Stimulated activated CD4-positive, alpha-beta T cell treated with anti-CD3 and anti-CD28 coated beads, Interleukin-15, amount 100 ng/mL, for 1 hour (primary cell): Measurements from ENCODE around the gene NFIC.
"Not testable (repeated sequence)": the region's sequence is repeated elsewhere in the genome, so short reads cannot be mapped to it uniquely, and the experiment has no call there.

Experiments
- DNase-seq, 2 donors: peaks; one replicate each; pipeline ENCODE4 v3.0.0-alpha.2; 2020; ENCODE audit warnings: low read depth in 1 of 2, low spot score in 1 of 2

NFIC gene

DNA sequence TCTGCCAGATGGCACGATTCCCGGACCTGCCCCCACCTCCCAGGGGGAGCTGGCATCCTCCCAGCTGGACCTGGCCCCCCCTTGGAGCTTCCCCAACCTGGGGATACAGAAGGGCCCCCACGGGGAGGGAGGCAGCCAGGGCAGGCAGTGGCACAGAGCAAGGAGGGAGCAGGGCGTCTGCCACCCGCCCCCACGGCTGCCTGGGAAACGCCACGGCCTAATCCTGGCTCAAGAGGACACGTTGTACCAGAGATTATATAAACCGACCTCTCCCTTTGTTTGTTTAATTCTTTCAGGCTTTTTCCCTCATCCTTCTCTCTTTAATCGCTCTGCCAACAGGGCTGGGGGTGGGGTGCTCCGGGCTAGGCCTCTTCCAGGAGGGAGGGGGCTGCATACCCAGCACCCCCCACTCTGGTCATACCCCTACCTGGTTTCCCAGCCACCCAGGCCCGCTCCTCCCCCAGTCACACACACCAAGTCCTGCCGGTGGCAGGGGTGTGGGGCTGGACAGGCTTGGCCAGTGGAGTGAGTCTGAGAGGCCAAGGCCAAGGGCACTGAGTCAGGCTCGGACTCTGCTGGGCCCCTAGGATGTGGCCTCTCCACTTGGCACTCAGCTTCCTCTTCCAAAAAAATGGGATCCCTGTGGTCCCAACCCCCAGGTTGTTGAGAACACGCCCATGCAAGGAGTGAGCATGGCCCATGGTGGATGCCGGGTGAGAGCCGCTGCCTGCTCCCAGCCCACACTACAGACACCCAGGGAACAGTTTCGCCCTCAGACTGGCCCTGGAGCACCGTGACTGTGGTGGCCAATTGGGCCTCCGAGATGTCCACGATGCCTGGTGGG is 29.5 kb upstream of the NFIC start:
- no peak for DNase-seq

DNA sequence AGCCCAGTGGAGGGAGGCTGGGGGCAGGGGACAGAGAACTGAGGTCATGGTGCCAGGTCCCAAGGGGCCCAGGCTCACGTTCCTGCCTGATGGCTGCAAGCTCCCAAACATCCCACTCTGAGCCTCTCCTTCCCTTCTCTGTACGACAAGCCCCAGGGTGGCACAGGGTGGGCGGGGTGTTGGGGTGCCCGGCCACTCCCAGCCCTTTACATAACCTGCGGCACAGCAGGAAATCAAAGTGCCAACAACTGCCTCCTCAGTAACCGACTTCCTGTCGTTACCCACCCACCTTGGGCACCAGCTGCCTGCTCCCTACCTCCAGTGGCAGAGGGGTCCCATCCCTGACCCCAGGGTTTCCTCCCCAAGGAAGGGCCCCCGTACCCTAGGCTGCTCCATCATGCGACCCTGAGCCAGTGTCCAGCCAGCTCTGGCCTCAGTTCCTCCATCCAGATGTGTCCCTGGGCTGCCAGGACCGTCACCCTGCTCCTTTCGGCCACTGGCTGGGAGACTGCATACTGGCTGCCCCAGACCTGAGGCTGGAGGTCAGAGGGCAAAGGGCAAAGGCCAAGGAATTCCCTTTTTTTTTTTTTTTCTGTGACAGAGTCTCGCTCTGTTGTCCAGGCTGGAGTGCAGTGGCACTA is 27.7 kb upstream of the NFIC start:
- peak in 1 of 2 donors; percentile 40 for DNase-seq

DNA sequence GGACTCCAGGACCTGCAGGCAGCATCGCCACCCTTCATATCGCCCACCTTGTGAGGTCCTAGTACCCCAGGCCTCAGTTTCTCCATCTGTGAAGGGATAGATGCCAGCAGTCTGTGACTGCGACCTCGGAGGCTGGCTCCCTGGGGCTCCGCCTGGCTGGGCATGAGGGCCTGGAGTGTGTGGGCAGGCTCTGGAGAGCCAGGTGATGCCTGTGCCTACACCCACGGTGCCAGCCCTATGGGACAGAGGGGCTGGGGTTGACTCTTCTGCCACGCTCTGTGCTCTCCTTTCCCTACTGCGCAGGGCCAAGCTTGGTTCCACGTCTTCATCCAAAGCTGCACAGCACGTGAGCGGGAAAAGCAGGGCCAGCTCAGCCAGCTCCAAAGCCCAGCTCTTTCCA is 26.0 kb upstream of the NFIC start:
- DNase-seq: no peak

DNA sequence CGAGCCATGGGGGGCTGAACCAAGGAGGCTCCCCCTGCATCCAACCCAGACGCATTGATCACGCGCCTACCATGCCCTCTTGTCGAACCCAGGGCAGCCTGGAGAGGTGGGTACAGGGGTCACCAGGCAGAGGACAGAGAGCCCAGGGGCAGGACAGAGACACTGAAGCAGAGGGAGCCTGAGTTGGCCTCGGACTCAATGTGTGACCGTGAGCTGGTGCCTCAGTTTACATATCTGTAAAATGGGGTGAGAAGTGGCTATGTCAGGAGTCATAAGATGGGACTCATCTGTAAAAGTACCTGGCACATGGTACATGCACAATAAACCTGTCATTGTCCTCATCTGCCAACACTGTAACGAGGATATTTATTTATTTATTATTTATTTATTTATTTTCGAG is 24.1 kb upstream of the NFIC start:
- no peak for DNase-seq

DNA sequence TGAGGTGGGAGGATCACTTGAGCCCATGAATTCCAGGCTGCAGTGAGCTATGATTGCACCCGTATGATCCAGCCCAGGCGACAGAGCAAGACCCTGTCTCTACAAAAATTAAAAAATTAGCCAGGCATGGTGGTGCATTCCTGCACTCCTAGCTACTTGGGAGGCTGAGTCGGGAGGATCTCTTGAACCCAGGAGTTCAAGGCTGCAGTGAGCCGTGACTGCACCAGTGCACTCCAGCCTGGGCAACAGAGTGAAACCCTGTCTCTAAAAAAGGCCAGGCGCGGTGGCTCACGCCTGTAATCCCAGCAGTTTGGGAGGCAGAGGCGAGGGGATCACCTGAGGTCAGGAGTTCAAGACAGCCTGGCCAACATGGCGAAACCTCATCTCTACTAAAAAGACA is 23.4 kb upstream of the NFIC start:
- not testable (repeated sequence) for DNase-seq

DNA sequence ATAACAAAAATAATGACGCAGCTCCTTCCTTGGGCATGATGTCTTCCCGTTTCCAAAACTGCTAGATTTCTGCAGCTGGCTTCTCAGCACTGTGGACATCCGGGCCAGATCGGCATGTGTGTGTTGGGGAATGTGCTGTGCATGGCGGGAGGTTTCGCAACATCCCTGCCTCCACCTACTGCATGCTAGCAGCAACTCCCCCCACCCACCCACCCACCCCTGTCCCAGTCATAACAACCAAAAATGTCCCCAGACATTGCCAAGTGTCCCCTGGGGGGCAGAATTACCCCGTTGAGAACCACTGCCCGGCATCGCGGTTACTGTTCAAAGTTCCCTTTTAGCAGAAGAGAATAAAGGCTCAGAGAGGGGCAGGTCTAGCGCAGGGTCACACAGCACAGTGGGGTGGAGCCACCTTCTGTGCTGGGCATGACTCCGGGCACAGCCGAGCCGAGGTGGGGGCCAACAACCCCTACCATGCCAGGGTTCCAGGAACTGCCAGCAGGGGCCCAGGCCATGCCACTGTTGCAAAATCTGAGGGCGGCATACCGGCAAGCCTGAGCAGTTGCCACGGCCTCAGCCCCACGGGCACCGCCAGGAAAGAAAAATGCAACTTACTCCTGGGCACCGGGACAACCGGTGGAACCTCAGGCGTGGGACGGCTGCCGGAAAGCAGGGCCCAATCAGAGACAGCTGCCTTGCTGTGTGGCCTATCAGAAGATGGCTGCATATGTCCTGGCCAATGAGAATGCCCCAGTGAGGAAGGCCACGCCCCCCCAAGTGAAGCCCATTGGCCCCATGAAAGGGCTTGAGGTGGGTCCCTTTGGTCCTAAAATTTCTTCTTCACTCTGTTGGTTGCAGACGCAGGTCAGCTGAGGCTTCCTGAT is 22.5 kb upstream of the NFIC start:
- DNase-seq: peak in 1 of 2 donors; percentile 17

DNA sequence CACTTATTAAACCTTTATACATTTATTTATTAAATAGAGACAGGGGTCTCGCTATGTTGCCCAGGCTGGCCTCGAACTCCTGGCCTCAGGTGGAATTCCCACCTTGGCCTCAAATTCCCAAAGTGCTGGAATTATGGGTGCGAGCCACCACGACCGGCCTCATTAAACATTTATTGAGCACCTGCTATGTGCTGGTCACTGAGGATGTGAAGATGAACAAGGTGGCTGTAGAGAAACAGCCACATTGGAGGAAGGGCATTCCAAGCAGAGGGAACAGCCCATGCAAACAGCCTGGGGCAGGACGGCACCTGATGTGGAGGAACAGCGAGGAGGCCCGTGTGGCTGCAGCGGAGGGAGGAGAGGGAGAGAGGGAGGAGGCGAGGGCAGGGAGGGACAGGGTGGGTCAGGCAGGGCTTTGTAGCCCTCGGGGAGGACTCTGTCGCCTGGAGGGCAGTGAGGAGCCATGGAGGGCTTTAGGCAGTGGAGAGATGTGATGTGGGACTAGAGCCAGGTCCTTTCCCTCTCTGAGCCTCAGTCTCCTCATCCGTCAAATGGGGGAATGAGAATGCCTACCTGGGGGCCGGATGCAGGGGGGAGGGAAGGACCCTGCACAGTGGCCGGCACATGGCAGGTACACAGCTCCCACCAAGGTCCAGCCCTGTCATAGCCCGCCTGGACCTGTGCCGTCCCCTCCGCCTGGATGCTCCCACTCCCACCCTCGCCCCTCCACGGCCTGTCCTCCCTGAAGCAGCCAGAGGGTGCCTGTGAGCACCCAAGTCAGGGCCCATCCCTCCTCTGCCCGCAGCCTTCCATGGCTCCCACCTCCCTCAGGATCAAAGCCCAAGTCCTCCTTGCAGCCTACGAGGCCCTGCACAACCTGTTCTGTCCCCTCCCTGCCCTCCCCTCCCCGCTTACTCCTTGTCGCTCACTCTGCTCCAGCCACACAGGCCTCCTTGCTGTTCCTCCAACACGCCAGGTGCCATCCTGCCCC is 21.5 kb upstream of the NFIC start:
- no peak for DNase-seq

DNA sequence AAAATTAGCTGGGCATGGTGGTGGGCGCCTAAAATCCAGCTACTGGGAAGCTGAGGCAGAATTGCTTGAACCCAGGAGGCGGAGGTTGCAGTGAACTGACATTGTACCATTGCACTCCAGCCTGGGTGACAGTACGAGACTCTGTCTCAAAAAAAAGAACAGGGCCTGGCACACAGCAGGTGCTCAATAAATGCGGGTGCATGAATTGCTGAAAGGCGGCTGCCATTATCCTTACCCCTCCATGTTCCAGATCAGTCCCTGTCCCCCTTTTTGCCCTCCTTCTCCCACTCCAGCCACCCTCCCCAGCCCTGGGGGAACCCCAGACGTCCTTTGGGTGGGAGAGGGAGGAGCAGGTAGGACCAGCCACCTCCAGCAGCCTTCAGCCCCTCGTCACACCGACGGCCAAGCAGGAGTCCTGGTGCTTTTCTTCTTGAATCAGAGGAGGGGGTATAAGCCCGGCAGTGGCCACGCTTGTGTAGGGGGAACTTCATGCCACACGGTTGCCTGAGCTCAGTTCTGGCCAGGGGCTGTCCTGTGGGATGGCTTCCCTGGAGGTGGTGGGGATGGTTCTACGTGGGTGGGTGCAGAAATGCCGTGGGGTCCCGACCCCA is 20.4 kb upstream of the NFIC start:
- no peak for DNase-seq

DNA sequence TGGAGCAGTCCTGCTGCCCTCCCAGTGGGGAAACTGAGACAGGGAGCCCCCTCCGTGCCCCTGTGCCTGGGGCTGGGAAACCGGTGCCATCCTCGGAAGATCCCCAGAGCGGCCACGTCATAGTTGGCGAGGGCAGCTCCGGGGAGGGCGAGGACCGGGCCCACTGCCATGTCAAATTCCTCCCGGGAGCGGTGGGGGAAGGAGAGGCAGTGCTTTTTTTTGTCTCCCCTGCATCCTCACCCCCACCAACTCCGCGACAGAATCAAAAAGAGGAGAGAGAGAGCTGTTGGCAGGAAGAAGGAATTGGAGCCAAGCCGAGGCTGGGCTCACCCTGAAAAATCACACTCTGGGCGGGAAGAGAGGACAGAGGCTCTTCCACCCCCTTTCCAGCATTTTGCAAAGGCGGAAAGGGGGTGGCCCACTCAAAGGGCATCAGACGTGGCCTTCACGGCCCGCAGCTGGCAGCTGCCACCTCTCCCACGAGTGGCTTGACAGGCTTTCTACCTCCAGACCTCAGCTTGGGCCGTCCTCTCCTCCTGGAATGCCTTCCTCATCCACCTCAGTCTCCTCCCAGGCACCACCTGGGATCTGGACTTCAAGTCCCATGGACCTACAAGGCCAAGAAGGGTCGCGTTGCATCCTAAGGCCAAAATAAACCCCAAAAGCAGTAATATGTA is 19.6 kb upstream of the NFIC start:
- no peak for DNase-seq

DNA sequence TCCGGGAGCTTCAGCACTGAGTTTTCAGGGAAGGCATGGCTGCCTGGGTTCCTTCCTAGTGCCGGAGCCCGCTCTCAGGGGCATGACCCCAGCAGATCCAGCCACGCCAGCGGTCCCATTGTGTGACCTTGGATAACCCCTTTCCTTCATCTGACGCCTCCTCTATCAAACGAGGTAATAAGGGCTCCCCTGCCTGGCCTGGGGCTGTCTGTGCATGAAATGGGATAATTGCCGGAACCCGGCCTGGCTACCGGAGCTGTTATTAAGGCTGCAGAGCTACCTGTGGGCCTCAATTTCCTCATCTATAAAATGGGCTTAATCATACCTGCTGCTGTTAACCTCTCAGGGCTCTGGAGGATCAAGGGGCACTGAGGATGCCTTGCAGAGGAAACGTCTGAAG is 18.3 kb upstream of the NFIC start:
- no peak for DNase-seq

DNA sequence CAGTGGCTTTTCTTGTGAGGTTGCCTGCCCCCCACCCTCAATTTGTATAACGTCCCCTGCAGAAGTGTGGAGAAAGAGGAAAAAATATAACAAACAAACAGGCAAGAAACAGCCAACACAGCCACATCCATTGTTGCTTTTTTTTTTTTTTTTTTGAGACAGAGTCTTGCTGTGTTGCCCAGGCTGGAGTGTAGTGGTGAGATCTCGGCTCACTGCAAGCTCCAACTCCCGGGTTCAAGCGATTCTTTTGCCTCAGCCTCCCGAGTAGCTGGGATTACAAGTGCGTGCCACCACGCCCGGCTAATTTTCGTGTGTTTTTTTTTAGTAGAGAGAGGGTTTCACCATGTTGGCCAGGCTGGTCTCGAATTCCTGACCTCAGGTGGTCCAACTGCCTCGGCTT is 17.9 kb upstream of the NFIC start:
- DNase-seq: not testable (repeated sequence)

DNA sequence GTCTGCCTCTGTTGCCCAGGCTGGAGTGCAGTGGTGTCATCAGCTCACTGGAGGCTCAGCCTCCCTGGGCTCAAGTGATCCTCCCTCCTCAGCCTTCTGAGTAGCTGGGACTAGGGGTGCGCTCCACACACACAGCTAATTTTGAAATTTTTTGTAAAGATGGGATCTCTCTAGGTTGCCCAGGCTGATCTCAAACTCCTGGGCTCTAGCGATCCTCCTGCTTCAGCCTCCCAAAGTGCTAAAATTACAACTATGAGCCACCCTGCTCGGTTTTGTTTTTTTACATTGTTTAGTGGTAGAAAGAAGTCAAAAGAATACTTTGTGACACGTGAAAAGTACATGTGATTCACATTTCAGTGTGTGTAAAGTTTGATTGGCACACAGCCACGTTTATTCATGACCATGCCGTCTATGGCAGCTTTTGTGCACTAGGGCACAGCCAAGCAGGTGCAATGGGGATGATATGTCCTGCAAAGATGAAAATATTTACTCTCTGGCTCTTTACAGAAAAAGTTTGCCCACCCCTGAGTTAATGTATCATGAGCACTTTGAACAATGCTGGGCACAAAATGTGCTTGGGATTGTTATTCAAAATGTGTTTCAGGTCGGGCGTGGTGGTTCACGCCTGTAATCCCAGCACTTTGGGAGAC is 16.2 kb upstream of the NFIC start:
- DNase-seq: no peak

DNA sequence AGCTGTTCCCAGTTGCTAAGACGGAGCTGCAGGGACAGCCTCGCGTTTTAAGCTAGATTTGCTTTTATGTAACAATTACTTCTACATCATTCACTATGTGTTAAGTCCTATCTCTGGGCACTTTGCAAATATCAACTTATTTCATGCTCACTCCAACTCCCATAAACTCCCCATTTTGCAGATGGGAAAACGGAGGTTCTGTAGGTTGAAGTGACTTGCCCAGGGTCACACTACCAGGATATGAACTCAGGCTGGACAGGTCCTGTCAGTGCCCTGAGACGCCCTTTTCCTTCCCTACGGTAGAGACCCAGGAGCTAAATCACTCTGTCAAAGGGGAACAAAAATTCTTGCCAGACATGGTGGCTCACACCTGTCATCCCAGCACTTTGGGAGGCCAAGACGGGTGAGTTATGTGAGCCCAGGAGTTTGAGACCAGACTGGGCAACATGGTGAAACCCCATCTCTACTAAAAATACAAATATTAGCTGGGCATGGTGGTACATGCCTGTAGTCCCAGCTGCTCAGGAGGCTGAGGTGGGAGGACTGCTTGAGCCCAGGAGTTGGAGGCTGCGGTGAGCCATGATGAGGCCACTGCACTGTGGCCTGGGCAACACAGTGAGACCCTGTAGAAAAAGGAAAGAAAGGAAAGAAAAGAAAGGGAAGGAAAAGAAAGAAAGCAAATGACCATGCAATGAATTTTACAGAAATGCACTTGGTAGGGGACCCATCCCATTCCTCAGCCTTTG is 14.5 kb upstream of the NFIC start:
- DNase-seq: no peak

DNA sequence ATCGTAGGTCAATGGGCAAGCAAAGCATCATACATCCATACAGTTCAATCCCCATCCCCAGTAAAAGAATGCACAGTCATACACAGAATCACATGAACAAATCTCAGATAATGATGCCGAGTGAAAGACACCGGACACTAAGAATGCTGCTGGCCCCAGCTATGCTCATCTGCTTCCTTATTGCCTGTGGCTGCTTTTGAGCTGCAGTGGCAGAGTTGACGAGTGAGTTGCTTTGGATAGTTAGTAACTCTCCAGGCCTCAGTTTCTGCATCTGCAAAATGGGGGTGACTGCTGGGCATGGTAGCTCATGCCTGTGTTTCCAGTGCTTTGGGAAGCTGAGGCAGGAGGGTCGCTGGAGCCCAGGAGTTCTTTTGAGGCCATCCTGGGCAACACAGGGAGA is 12.9 kb upstream of the NFIC start:
- no peak for DNase-seq

DNA sequence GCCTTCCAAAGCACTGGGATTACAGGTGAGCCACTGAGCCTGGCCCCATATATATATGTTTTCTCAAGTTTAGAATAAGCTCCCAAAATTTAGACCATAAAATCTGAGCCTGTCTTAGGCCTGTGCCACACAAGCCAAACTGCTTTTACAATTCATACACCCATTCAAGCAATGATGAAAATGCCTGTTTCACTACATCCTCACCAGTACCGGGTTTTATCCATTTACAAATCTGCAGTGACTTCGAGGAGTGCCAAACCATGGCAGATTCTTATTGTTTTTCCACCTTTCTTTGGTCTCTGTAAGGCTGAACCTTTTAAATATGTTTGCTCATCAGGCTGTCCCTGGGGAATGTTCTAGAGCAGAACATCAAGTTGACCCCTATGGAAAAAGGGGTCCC is 9.6 kb upstream of the NFIC start:
- DNase-seq: no peak

DNA sequence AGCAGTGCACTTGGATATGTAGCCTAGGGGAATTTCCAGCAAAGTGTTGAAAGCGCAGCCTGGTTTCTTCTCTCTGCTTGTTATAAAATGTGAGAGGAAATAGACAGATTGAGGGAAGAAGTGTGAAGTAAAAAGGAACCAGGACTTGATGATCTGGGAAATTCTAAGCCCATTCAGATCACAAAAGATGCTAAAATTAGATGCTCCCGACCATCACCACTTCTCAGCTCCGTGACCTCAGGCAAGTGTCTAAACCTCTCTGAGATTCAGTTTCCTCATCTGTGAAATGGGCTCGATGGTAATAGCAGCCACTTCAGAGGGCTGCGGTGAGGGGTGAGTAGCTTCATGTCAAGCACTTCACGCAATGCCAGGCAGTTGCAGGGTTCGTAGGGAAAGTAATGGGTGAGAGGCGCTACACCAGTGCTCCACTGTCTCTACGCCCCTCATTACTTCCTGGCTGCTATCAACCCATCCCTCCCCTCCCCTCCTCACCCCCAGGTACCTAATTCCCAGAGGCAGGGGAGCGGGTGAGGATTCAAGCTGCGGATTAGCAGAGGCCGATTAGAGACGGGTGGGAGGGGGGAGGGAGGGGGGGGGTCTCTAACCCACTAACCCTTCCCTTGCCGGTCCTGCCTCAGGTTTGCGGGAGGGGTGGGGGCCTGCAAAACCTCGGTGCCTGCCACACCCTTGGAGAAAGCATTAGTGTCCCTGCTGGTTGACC is 9.0 kb upstream of the NFIC start:
- no peak for DNase-seq

DNA sequence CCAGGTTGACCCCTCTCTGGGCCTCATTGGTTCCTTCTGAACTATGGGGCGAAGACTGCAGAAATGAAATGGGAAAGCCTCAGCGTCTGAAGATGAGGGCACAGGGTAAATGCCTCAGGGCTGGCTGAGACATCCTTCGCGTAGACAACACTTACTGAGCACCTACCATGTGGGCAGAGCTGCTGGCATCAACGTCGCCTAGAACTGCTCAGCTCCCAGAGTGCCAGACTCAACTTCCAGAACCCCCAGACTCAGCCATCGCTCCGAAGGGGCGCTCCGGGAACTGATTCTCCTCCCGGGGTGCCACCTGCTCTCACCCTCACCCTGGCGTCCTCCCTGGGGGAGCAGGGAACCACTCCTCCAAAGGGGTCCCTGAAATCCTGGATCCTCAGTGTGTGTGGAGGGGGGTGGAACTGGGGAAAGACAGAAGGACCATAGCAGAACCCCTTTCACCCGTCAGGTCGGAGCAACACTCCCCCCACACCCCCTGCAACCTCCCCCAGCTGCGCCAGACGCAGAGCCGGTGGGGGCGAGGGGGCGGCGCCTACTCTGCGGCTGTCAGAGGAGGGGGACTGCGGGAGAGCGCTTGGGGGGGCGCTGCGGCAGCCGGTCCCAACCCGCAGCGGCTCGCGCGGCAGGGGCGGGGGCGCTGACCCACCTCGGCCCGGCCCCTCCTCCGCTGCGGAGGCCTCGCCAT is 8.2 kb upstream of the NFIC start:
- DNase-seq: no peak
